ENCODE measurements around the gene PLXNB1.
"Not testable (repeated sequence)": the region's sequence is repeated elsewhere in the genome, so short reads cannot be mapped to it uniquely, and the experiment has no call there.

The PLXNB1 gene, protein sequence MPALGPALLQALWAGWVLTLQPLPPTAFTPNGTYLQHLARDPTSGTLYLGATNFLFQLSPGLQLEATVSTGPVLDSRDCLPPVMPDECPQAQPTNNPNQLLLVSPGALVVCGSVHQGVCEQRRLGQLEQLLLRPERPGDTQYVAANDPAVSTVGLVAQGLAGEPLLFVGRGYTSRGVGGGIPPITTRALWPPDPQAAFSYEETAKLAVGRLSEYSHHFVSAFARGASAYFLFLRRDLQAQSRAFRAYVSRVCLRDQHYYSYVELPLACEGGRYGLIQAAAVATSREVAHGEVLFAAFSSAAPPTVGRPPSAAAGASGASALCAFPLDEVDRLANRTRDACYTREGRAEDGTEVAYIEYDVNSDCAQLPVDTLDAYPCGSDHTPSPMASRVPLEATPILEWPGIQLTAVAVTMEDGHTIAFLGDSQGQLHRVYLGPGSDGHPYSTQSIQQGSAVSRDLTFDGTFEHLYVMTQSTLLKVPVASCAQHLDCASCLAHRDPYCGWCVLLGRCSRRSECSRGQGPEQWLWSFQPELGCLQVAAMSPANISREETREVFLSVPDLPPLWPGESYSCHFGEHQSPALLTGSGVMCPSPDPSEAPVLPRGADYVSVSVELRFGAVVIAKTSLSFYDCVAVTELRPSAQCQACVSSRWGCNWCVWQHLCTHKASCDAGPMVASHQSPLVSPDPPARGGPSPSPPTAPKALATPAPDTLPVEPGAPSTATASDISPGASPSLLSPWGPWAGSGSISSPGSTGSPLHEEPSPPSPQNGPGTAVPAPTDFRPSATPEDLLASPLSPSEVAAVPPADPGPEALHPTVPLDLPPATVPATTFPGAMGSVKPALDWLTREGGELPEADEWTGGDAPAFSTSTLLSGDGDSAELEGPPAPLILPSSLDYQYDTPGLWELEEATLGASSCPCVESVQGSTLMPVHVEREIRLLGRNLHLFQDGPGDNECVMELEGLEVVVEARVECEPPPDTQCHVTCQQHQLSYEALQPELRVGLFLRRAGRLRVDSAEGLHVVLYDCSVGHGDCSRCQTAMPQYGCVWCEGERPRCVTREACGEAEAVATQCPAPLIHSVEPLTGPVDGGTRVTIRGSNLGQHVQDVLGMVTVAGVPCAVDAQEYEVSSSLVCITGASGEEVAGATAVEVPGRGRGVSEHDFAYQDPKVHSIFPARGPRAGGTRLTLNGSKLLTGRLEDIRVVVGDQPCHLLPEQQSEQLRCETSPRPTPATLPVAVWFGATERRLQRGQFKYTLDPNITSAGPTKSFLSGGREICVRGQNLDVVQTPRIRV (N-terminal part only)

DNA sequence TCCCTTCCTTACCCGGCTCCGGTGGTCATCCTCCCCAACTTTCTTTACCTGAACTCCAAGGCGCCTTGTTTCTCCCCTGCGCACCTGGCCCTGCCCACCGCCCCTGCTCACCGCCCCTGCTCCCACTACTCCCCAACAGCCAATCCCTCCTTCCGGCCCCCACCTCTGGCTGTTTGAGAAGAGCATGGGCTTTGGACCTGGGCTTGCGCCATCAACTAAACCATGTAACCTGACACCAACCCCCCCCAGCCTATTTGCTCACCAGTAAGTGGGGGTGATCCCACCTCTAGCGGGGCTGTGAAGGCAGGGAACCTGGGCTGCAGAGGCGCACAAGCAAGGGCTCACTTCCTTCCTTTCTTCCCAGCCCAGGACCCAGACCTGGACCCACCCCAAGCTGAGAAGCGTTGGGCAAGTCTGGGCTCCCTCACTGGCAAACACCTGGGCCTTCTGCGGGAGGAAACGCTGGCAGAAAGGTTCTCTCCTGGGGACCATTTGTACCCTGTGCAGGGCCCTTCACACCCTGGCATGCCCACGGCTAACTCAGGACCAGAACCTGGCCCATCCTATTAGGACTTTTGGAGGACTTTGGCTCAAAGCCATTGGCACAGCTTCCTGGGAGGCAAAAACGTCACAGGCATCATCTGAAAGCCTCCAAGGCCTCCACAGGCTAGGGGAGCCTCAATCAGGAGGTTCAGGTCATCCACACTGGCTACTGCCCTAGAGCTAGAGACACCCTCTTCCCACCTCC lies at the start of gene PLXNB1:
PLXNB1 (minus strand) TSS at position 127 of the 748 bp plus-strand sequence. CDS start 5,475 bp downstream, outside the sequence.
- no peak for DNase-seq (ENCODE audit: low spot score)

DNA sequence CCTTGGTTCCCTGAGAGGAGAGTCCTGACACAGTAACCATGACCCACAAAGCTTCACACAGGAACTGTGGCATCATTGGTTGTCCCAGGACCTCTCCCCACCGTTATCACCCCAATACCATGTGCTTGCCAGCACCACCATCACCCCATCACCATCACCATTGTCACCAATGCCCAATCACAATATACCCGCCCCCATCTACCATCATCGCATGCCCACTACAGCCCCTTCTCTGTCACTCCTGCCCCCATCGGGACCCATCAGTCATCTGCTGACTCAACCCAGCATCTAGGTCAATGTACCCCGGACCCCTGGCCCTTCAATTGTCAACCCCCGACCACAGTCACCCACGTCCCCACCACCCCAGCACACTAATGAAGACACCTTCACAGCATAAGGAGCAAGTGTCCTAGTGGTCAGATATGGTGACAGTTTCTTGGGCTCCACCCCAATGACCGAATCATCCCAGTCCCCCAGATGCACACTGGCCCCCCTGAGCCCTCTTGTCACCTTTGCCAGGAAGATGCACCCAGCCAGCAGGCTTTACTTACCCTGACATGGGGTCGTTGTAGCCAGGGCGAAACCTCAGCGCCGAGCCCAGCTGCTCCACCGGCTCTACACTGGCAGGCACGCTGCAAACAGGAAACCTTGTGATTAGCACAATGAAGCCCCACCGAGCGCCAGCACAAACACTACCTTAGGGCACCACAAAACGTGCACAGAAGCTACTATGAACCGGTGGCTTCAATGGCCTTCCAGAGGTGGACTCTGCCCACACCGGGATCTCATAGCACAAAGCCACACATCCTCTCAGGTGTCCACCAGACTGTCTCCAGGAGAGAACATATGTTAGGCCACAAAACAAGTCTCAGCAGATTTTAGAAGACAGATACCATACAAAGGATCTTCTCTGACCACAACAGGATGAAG lies 49.0 kb upstream of the PLXNB1 start:
- DNase-seq (ENCODE audit: low spot score): no peak

DNA sequence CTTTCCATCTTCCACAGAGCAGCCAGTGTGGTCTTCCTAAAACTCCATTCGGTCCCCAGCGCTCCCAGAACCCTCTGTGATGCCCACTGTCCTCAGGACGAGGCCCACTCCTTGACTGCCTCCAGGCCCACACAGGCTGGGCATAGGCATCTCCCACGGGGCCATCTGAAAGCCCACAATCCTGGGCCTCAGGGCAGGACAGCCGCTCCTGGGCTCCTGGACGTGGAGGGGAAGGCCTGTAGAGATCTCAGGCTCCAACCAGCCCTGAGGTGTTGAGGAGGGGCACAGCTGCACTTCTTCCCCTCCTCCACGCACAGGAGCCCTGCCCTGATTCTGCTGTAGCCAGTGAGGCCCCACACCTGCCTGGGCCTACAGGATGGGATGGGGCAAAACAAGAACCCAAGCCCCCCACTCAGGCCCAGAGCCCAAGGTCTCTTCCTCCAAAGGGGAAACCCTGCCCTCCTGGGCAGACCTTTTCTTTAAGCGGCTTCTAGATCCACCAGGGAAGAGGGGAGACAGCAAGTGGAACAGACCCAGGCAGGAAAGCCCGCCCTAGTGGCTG lies 48.2 kb upstream of the PLXNB1 start:
- DNase-seq (ENCODE audit: low spot score): no peak

DNA sequence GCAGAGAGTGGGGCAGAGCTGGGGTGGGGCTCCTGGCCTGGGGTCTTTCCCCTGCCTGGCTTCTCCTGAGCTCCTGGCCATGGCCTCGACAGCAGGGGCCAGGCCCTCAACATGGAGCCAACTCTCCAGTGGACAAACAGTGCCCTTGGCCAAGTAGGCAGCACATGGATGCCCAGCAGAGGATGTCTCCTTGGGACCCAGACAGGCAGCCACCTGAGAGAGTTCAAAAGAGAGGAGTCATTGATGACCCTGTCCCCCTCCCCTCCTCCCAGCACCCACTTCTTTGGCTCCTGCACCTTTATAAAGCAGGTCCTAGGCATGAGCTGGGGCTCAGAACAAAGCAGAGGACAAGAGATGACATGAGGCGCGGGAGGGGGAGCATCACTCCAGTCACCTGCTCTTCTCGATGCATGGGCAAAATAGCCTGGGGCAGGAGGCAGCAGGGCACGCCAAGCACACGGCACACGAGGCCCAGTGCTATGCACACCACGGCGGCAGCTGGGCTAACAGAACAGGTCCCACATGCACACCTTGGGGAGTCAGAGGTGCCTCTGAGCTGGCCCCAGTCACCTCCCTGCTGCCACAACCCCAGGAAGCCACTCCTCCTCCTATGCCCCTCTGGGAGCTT lies 46.7 kb upstream of the PLXNB1 start:
- DNase-seq (ENCODE audit: low spot score): no peak

DNA sequence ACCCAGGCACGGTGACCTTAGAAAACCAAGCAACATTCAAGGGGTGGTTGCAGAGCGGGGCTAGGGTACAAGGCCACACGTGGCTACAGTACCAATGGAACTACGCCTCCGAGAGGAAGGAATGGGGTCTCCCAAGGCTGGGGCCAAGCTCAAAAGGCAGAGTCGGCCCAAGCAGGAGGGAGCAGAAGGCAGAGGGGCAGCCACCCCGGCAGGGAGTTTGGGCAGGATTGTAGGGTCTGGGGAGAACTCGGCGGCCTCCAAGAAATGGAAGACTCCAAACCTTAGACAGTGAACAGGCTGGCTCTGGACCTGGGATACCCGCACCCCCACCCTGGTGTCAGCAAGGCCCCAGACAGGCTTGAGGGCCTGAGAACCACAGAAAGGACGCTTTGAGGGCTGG lies 45.3 kb upstream of the PLXNB1 start:
- DNase-seq (ENCODE audit: low spot score): no peak

DNA sequence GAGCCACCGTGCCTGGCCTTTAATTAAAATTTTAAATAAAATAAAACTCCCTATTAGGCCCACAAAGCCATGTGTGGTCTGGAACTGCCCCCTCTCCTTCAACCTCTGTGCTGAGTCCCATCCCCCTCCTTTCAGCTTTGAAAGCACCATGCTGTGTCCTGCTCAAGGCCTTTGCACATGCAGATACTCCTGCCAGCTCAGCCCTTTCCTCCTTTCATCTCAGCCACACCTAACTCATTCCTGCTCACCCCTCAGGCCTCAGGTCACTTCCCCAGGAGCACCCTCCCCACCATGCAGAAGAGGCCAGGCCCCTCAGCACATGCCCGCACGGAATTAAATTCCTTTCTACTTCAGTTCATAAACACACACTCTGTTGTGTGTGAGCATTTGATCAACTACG lies 44.7 kb upstream of the PLXNB1 start:
- DNase-seq (ENCODE audit: low spot score): no peak

DNA sequence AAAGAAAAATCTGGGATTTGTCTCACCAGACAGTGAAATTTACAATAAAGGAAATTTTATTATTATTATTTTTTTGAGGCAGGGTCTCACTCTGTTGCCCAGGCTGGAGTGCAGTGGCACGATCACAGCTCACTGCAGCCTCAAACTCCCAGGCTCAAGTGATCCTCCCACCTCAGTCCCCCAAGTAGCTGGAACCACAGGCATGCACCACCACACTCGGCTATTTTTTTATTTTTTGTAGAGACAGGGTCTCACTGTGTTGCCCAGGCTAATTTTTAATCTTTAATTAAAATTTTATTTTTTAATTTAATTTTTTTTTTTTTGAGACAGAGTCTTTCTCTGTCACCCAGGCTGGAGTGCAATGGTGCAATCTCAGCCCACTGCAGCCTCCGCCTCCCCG lies 44.1 kb upstream of the PLXNB1 start:
- DNase-seq (ENCODE audit: low spot score): not testable (repeated sequence)

DNA sequence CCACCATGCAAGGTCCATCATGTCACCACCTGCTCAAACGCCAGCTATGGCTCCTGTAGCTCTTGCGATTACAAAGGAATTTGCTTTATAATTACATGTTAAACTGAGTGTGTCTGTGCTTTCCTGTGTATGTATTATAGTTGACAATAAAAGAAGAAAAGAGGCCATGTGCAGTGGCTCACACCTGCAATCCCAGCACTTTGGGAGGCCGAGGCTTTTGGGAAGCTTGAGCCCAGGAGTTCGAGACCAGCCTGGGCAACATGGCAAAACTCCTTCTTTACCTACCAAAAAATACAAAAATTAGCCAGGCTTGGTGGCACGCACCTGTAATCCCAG lies 43.7 kb upstream of the PLXNB1 start:
- DNase-seq (ENCODE audit: low spot score): no peak

DNA sequence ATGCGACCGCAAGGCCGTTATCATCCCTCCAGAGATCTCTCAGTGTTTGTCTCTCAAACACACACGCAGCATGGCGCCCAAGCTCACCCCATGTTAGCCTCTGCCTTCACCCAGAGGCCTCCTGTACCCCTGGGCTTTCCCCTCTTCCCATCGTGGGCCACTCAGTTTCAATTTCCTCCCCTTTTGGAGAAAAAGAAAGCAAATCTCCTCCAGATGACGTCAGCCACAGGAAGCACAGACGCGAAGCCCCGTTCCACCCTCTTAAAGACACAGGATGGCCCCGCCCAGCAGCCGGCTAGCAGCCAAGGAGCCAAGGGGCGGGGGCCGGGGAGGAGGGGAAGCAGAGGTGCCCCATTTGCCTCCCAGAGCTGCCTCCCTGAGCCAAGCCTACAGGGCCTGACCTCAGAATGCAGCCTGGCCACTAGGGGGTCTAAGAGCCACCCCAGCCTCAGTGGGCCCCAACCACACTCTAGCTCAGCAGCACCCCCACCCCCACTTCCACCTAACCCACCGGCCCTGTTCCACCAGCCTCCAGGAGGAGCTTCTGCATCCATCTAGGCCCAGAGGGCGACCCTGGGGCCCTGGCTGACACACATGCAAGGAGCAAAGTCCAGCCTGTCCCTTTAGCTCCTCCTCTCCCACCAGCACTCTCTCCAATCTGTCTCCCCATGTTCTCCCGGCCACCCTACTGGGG lies 43.2 kb upstream of the PLXNB1 start:
- peak; percentile 91 for DNase-seq (ENCODE audit: low spot score)

DNA sequence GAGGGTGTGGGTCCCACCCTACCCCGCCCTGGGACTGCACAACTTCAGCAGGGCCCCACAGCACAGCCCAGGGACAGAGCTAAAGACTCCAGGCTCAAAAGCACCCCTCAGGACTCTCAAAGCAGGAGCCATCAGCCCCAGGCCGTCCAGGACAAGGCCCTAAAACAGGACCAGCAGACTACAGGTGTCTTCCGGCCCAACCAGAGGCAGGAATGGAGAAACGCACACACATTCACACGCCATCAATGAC lies 42.7 kb upstream of the PLXNB1 start:
- DNase-seq (ENCODE audit: low spot score): no peak

DNA sequence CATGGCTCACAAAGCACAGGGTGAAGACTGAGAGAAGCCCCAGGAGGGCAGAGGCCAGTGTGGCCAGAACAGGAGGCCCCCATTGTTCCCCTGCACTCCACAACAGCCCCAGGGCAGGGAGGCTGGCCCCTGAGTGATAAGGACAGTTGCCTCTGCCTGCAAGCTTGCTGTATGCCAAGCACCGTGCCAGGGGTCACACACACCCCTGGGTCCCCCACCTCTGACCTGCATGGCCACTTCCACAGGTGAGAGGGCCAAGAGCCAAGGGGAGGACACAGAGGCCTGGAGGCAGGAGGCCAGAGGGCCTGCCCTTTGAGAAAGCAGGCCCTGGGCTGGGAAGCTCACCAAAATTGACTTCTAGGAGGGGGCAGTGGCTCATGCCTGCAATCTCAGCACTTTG lies 40.4 kb upstream of the PLXNB1 start:
- DNase-seq (ENCODE audit: low spot score): no peak

DNA sequence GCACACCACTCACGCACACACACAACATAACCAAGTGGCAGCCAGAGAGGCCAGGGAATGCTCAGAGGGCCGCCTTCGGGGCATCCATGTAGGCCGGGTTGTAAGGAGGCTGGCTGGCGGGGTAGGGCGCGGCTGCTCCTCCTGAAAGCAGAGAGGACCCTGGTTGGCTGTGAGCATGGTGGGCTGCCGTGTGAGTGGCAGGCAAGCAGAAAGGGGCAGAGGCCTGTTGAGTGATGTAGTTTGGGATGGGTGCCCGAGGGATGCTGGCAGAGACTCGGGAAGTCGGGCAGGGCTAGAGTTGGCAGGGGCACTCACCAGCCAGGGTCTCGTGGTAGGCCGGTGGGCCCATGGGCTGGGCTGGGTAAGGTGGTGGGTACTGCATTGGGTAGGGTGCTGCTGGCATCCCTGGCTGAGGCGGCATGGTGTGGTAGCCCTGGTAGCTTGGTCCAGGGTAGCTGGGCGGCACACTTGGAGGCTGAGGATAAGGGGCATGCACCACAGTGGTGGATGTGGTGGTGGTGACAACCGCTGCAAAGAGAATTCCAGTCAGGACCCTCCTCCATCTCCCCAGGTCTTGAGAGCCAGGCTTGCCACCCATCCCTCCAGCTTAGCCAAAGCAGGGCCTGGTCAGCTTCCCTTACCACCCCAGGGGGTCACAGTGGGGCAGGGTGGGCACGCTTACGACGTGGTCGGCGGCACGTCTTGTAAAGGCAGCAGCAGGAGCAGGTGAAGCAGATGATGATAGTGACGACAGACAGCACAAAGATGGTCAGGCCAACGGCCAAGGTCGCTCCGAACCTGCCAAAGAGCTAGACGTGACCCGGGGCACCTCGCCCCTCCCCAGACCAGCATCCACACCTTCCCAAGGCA lies 39.4 kb upstream of the PLXNB1 start:
- no peak for DNase-seq (ENCODE audit: low spot score)

DNA sequence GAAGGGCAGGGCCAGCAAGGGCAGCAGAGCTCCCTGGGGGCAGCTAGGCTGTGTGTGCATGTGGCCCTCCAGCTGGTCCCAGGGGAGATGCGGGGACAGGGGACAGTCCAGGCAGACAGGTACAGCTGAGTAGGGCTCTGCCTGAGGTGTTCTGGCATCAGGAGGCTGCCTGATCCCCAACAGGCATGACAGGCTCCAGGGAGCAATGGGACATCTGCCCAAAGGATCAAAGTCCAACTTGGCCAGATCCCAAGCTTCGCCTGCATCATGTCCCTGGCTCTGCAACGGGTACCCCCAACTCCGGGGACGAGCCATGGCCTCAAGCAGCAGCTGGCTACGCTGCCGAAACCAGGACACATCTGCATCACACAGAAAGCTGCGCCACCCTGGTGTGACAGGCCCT lies 38.4 kb upstream of the PLXNB1 start:
- no peak for DNase-seq (ENCODE audit: low spot score)

DNA sequence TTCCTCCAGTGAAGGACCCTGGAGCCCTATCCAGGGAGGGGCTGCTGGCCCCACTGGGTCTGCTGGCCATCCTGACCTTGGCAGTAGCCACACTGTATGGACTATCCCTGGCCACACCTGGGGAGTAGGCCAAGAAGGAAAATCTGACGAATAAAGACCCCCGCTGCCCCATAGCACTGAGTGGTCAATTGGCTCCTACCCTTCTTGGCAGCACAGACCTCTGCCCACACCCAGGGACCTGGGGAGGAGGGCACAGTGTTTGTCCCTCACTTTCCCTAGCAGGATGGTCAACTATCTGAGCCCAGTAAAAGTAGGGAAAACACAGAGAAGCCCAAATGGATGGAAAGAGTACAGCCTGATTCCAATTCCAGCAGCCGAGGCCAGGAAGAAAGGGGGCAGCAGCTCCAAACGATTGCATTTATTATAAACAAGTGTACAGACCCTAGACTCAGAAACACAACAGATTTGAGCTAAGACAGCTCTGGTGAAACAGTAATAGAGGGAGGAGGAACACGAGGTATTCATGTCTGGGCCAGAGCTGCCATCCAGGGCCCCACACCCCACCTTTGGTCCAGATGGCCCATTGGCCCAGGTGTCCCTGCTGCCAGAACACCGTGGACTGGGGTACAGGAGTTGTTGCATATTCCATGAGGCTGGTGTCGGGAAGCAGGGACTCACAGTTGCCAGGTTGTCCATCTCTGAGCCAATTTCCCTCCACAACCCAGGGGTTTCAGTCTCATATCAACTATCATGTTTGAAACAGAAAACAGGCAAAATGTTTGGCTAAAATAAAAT lies 37.8 kb upstream of the PLXNB1 start:
- no peak for DNase-seq (ENCODE audit: low spot score)

DNA sequence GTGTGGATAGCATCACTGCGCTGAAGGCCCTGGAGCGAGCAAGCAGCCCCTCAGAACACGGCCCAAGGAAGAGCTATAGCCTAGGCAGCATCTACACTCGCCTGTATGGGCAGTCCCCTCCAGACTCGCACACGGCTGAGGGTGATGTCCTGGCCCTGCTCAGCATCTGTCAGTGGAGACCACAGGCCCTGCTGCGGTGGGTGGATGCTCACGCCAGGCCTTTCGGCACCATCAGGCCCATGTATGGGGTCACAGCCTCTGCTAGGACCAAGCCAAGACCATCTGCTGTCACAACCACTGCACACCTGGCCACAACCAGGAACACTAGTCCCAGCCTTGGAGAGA lies 37.2 kb upstream of the PLXNB1 start:
- no peak for DNase-seq (ENCODE audit: low spot score)

DNA sequence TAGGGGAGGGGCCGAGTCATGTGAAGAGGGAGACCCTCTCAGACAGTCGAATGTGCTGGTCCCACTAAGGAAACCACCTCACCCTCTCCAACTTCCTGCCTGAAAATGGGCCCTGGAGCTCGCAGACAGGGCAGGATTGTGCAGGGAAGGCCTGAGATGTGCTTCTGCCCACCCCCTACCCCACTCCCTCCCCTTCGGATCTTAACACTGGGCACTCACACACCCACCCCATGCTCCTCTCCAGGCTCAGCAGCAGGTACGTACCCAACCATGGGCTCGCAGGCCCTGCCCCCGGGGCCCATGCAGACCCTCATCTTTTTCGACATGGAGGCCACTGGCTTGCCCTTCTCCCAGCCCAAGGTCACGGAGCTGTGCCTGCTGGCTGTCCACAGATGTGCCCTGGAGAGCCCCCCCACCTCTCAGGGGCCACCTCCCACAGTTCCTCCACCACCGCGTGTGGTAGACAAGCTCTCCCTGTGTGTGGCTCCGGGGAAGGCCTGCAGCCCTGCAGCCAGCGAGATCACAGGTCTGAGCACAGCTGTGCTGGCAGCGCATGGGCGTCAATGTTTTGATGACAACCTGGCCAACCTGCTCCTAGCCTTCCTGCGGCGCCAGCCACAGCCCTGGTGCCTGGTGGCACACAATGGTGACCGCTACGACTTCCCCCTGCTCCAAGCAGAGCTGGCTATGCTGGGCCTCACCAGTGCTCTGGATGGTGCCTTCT lies 36.7 kb upstream of the PLXNB1 start:
- no peak for DNase-seq (ENCODE audit: low spot score)
